GM21619 (cell line): ENCODE measurements around the gene TDRD3.
A peak's percentile ranks its signal among the peaks of the same experiment; 100 is the strongest.
"Not testable (repeated sequence)": the region's sequence is repeated elsewhere in the genome, so short reads cannot be mapped to it uniquely, and the experiment has no call there.

Experiments used
- ATAC-seq: cut with Tn5 transposase; IDR thresholded peaks from one replicate; pipeline ENCODE4 v1.9.1; 2021; ENCODE audit not compliant: unreplicated experiment

TDRD3 gene

GRCh38 chr13:60396783-60397703 lies at the start of gene TDRD3:
TSS of gene TDRD3 (plus strand) at chr13:60397220. CDS start at chr13:60397365, 145 bp downstream.
- ATAC-seq, result peak; percentile 57

GRCh38 chr13:60347690-60348089 lies 49.3 kb upstream of the TDRD3 start:
- no peak for ATAC-seq

- ATAC-seq, result no peak
These were observed 48.9 kb upstream of the TDRD3 start for GRCh38 chr13:60348097-60348496.

GRCh38 chr13:60351326-60351725 lies 45.7 kb upstream of the TDRD3 start:
- ATAC-seq, result no peak

GRCh38 chr13:60351855-60352615 lies 45.0 kb upstream of the TDRD3 start:
- ATAC-seq, result no peak

GRCh38 chr13:60352644-60353043 lies 44.4 kb upstream of the TDRD3 start:
- no peak for ATAC-seq

GRCh38 chr13:60355056-60355455 lies 42.0 kb upstream of the TDRD3 start:
- no peak for ATAC-seq

GRCh38 chr13:60356970-60357369 lies 40.0 kb upstream of the TDRD3 start:
- ATAC-seq, result no peak

- ATAC-seq, result no peak
These were observed 38.6 kb upstream of the TDRD3 start for GRCh38 chr13:60358453-60358852.

GRCh38 chr13:60363288-60363687 lies 33.7 kb upstream of the TDRD3 start:
- no peak for ATAC-seq

- peak; percentile 77 for ATAC-seq
These were observed 27.8 kb upstream of the TDRD3 start for GRCh38 chr13:60369242-60369641.

GRCh38 chr13:60370343-60370742 lies 26.7 kb upstream of the TDRD3 start:
- no peak for ATAC-seq

- no peak for ATAC-seq
These were observed 24.9 kb upstream of the TDRD3 start for GRCh38 chr13:60372141-60372540.

- ATAC-seq, result not testable (repeated sequence)
These were observed 17.7 kb upstream of the TDRD3 start for GRCh38 chr13:60379282-60379681.

- no peak for ATAC-seq
These were observed 17.0 kb upstream of the TDRD3 start for GRCh38 chr13:60379837-60380565.

GRCh38 chr13:60384911-60385310 lies 12.1 kb upstream of the TDRD3 start:
- no peak for ATAC-seq

GRCh38 chr13:60386250-60386649 lies 10.8 kb upstream of the TDRD3 start:
- no peak for ATAC-seq

- ATAC-seq, result no peak
These were observed 4.9 kb upstream of the TDRD3 start for GRCh38 chr13:60392131-60392530.

- ATAC-seq, result peak; percentile 63
These were observed 843 bp upstream of the TDRD3 start for GRCh38 chr13:60395971-60396782.

- ATAC-seq, result peak; percentile 27
These were observed 821 bp downstream of the TDRD3 start for GRCh38 chr13:60397704-60398378.
